TTC549 (cell line): ENCODE measurements around the gene DDIT4.
A peak's percentile ranks its signal among the peaks of the same experiment; 100 is the strongest.
"Not testable (repeated sequence)": the region's sequence is repeated elsewhere in the genome, so short reads cannot be mapped to it uniquely, and the experiment has no call there.

Source experiments
- FAIRE-seq: peaks from 2 replicates; lab custom pipeline; 2012; peaks lifted over from hg19 to GRCh38; lab: Jason Lieb, UNC

Gene DDIT4

GRCh38 chr10:72249176-72249862, 24.4 kb upstream of the DDIT4 start:
- FAIRE-seq = not testable (repeated sequence)

- FAIRE-seq = no peak
These were observed 23.1 kb upstream of the DDIT4 start for GRCh38 chr10:72250666-72251065.

- FAIRE-seq = no peak
These were observed 22.1 kb upstream of the DDIT4 start for GRCh38 chr10:72251635-72252034.

GRCh38 chr10:72252972-72253371, 20.8 kb upstream of the DDIT4 start:
- FAIRE-seq = no peak

- FAIRE-seq = no peak
These were observed 20.1 kb upstream of the DDIT4 start for GRCh38 chr10:72253578-72253977.

- no peak for FAIRE-seq
These were observed 18.7 kb upstream of the DDIT4 start for GRCh38 chr10:72254813-72255568.

GRCh38 chr10:72255977-72256729, 17.6 kb upstream of the DDIT4 start:
- FAIRE-seq = no peak

GRCh38 chr10:72257051-72257892, 16.5 kb upstream of the DDIT4 start:
- FAIRE-seq = no peak

- FAIRE-seq = no peak
These were observed 15.1 kb upstream of the DDIT4 start for GRCh38 chr10:72258617-72259016.

GRCh38 chr10:72259491-72260238, 14.1 kb upstream of the DDIT4 start:
- peak; percentile 58 for FAIRE-seq

GRCh38 chr10:72260239-72260975, 13.3 kb upstream of the DDIT4 start:
- peak; percentile 3 for FAIRE-seq

GRCh38 chr10:72260976-72261783, 12.5 kb upstream of the DDIT4 start:
- FAIRE-seq = no peak

- FAIRE-seq = no peak
These were observed 11.8 kb upstream of the DDIT4 start for GRCh38 chr10:72261784-72262404.

GRCh38 chr10:72263613-72264241, 10.0 kb upstream of the DDIT4 start:
- no peak for FAIRE-seq

- no peak for FAIRE-seq
These were observed 9.2 kb upstream of the DDIT4 start for GRCh38 chr10:72264536-72264935.

- no peak for FAIRE-seq
These were observed 8.2 kb upstream of the DDIT4 start for GRCh38 chr10:72265508-72265907.

GRCh38 chr10:72265990-72266865, 7.5 kb upstream of the DDIT4 start:
- FAIRE-seq = no peak

GRCh38 chr10:72267381-72267780, 6.3 kb upstream of the DDIT4 start:
- no peak for FAIRE-seq
